GM12878 (cell line): ENCODE data around the gene LIPE.

ENCODE experiments used
- BMI1 ChIP-seq: fragments of 450-650 bp; IDR thresholded peaks from 2 replicates; pipeline ENCODE4 v1.6.1; 2016; ENCODE audit warnings: mild to moderate bottlenecking, moderate library complexity, borderline replicate concordance
- JUND ChIP-seq: IDR thresholded peaks from 2 replicates; pipeline ENCODE4 v1.6.1; 2012; ENCODE audit warnings: low read depth, mild to moderate bottlenecking, low read length, improper control_type of control experiment, moderate library complexity
- NFXL1 ChIP-seq: fragments of 450-650 bp; IDR thresholded peaks from 2 replicates; pipeline ENCODE4 v1.6.1; 2017; ENCODE audit warnings: antibody characterized with exemption, mild to moderate bottlenecking, borderline replicate concordance
- TF ChIP-seq, protein P1 (sequence below): fragments of 450-650 bp; IDR thresholded peaks from 2 replicates; pipeline ENCODE4 v1.6.1; 2017; ENCODE audit warnings: mild to moderate bottlenecking, moderate library complexity

DNA sequence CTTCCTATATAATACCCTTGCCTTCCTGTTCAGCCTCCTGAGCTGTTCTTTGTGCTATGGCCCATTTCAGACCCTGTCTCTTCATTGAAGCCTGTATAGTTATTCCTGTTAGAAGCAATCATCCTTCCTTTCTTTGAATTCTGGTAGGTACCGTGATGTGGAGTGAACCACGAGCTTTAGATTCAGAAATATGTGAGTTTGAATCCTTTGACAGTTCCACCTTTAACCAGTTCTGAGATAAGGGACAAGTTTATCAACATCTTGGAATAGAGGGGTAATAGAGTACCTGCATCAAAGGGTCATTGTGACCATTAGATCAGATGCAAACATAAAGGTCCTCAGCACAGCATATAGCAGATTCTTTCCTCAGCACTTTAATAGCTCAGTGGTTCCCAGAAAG, 27.9 kb upstream of the LIPE start:
- TF ChIP-seq BMI1 (no peak), NFXL1 (no peak), JUND (no peak)
- TF ChIP-seq, protein P1, sequence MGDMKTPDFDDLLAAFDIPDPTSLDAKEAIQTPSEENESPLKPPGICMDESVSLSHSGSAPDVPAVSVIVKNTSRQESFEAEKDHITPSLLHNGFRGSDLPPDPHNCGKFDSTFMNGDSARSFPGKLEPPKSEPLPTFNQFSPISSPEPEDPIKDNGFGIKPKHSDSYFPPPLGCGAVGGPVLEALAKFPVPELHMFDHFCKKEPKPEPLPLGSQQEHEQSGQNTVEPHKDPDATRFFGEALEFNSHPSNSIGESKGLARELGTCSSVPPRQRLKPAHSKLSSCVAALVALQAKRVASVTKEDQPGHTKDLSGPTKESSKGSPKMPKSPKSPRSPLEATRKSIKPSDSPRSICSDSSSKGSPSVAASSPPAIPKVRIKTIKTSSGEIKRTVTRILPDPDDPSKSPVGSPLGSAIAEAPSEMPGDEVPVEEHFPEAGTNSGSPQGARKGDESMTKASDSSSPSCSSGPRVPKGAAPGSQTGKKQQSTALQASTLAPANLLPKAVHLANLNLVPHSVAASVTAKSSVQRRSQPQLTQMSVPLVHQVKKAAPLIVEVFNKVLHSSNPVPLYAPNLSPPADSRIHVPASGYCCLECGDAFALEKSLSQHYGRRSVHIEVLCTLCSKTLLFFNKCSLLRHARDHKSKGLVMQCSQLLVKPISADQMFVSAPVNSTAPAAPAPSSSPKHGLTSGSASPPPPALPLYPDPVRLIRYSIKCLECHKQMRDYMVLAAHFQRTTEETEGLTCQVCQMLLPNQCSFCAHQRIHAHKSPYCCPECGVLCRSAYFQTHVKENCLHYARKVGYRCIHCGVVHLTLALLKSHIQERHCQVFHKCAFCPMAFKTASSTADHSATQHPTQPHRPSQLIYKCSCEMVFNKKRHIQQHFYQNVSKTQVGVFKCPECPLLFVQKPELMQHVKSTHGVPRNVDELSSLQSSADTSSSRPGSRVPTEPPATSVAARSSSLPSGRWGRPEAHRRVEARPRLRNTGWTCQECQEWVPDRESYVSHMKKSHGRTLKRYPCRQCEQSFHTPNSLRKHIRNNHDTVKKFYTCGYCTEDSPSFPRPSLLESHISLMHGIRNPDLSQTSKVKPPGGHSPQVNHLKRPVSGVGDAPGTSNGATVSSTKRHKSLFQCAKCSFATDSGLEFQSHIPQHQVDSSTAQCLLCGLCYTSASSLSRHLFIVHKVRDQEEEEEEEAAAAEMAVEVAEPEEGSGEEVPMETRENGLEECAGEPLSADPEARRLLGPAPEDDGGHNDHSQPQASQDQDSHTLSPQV, result no peak
